GM21528 (cell line): ENCODE results near the gene TNFRSF1B.

Experiments used
- ATAC-seq: cut with Tn5 transposase; IDR thresholded peaks from one replicate; pipeline ENCODE4 v1.9.1; 2021; ENCODE audit warnings: mild to moderate bottlenecking, moderate library complexity; ENCODE audit not compliant: unreplicated experiment, low FRiP score

TNFRSF1B gene

DNA sequence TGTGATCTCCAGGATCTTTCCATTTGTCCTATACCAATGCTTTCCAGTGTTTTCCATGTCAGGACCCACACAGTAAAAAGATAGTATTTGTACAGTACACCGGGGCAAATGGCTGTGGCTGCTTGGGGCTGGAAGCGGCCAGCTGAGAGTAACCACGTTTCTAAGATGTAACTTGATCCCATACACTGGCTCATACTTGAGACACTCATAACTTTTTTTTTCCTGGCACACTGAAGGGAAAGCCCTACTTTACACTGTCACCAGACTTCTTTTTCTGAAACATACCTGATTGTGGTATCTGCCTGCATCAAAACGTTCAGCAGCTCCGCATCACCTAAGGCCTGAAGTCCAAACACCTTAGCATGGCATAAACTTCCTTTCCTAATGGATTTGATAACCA lies 84.7 kb downstream of the TNFRSF1B start:
- ATAC-seq: no peak

DNA sequence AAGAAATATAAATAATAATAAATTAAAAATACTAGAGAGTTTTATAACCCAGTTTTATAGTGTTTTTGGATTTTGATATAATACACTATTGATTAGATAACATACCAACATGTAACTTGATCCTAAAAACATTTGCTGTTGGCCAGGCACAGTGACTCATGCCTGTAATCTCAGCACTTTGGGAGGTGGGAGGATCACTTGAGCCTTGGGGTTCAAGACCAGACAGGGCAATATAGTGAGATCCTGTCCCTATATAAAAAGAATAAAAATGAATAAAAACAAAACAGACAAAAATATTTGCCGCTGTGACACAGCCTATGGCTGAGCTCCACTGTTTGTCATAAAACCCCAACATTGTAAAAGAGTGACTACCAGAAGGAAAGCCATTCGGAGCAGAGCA lies 89.1 kb downstream of the TNFRSF1B start:
- ATAC-seq: no peak

DNA sequence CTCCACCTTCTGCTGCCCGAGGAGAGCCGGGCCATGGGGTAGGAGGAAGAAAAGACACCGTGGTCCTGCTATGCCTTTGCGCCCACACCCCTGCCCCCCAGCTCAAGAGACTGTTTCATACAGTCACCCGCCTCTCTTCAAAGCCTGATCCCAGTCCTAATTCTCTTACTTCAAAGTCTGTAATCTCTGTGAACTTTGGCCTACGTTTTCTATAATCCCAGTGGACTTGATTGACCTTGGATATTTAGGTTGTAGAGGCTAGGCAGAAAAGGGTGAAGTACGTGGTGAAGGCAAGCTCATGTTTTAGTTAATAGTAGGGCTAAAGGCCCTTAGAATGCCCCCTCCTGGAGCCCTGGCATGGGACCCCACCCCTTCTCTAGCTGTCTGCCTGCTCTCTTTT lies 91.5 kb downstream of the TNFRSF1B start:
- no peak for ATAC-seq
